Testis (tissue), 2 donors: Measurements from ENCODE around the gene ACSS2.

Source experiments
- POLR2A ChIP-seq: fragments of 450-650 bp; IDR thresholded peaks from one replicate; pipeline ENCODE4 v1.6.1; 2017; ENCODE audit warnings: antibody characterized with exemption, mild to moderate bottlenecking, moderate library complexity
- TF ChIP-seq, protein P1 (sequence below), 3 experiments: fragments of 450-650 bp in 2 of 3; fragments of 200-600 bp in 1 of 3; sonication (generic) in 1 of 3; IDR thresholded peaks; one replicate each; pipeline ENCODE4 v1.5.1; 2016 to 2019; ENCODE audit warnings: antibody characterized with exemption in 3 of 3, mild to moderate bottlenecking in 2 of 3, moderate library complexity in 1 of 3

DNA sequence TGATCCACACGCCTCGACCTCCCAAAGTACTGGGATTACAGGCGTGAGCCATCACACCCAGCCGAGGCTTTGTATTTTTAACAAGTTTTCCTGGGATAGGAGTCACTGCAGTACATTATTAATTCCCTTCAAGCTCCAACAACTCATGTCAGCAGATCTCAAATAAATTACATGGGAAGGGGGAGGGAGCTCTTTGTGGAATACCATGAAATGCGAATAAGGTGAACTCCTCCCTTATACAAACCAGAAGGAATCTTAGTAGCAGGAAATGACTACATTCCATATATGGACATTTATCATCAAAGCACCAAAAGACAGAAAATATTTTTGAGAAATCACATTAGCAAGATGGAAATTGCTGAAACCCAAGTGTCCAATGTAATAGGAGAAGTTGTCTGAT, 76.3 kb downstream of the ACSS2 start:
- TF ChIP-seq, protein P1, sequence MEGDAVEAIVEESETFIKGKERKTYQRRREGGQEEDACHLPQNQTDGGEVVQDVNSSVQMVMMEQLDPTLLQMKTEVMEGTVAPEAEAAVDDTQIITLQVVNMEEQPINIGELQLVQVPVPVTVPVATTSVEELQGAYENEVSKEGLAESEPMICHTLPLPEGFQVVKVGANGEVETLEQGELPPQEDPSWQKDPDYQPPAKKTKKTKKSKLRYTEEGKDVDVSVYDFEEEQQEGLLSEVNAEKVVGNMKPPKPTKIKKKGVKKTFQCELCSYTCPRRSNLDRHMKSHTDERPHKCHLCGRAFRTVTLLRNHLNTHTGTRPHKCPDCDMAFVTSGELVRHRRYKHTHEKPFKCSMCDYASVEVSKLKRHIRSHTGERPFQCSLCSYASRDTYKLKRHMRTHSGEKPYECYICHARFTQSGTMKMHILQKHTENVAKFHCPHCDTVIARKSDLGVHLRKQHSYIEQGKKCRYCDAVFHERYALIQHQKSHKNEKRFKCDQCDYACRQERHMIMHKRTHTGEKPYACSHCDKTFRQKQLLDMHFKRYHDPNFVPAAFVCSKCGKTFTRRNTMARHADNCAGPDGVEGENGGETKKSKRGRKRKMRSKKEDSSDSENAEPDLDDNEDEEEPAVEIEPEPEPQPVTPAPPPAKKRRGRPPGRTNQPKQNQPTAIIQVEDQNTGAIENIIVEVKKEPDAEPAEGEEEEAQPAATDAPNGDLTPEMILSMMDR (IDR thresholded peaks at IDR 0.05), result no peak
- TF ChIP-seq POLR2A, result no peak
